GM19372 (cell line): ENCODE measurements around the gene SHLD1.

ENCODE experiments used
- ATAC-seq: cut with Tn5 transposase; IDR thresholded peaks from one replicate; pipeline ENCODE4 v1.9.1; 2021; ENCODE audit warnings: mild to moderate bottlenecking, low read depth, moderate library complexity; ENCODE audit not compliant: unreplicated experiment

SHLD1 gene

GRCh38 chr20:5884465-5885335 is 134.5 kb downstream of the SHLD1 start:
- no peak for ATAC-seq

DNA sequence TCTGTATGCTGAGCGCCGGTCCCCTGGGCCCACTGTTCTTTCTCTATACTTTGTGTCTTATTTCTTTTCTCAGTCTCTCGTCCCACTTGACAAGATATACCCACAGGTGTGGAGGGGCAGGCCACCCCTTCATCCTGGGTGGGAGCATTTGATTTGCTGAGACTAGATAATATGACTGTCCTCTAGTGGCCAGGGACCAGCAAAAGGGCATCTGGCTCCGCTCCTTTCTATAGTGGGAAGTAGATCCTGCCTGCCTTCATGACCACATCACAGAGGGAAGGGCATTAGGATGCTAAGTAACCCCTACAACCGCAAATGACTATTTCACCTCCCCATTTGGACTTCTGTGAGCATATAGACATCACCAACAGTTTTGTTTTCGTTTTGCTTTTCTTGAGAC is 135.7 kb downstream of the SHLD1 start:
- no peak for ATAC-seq

- no peak for ATAC-seq
Observed at GRCh38 chr20:5886788-5887187, 136.6 kb downstream of the SHLD1 start.

GRCh38 chr20:5887386-5887785 is 137.2 kb downstream of the SHLD1 start:
- ATAC-seq: no peak

- no peak for ATAC-seq
Observed at GRCh38 chr20:5888041-5888440, 137.8 kb downstream of the SHLD1 start.

DNA sequence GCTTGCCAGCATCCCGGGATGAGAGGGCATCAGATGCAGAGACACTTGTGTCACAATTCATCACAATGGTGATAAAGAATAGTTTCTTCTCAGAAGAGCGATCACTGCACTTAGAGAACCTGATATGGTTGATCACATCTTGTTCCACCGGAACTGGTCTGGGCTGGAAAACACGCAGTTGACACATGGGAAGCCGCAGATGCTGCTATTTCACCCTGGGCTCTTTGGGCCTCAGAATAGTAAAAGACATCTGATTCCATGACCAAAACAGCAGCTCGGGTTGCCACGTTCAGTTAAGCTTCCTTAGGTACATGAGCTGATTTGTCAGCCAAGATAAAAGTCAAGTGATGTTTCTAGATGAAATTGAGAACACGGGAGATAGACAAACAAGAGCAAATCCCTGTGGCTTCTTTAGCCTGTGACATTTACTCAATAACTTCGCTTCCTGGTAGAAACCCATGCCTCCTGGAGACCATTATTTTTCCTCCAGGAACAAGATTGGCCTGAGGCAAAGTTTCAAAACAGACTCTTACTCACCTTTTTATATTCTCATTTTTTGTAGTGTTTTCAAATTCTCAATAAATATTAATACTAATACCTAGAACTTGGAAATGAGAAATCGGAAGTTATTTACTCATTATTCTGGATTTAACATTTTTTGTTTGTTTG is 140.7 kb downstream of the SHLD1 start:
- no peak for ATAC-seq

DNA sequence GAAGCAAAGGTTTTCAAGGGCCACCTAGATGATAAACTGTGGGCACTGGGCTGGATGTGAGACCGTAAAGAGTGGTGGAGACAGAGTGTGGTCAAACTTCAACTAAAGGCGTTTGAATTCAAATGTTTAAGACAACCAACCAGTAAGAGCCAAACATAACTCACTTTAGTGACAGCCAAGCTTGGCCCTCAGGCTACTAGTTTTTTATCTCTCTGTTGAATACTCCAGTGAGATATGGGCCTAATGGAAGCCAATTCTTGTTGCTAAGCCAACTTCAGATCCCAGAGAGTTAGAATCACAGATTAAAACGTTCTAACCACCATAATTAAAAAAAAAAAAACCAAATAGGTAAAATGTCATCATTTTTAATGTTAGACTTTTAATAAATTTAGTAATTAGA is 142.9 kb downstream of the SHLD1 start:
- no peak for ATAC-seq

- no peak for ATAC-seq
Observed at GRCh38 chr20:5893621-5894020, 143.4 kb downstream of the SHLD1 start.

DNA sequence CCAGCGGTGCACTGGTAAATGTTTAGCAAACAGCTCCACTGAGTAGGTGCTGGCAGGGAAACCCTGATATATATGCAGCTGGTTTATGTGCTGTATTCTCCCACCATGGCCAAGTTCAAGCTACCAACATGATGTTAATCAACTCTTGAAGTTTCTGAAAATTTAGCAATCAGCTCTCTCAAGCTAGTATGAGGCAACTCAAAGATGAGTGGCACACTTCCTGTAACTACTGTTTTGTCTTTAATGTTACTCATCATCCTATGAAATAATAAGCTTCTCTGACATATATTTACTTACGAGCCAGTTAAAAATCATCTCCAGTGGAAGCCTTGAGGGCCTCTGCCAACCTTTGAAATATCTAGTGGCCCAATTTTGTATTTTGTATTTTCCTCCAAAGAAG is 145.4 kb downstream of the SHLD1 start:
- no peak for ATAC-seq

- no peak for ATAC-seq
Observed at GRCh38 chr20:5899444-5899843, 149.2 kb downstream of the SHLD1 start.

DNA sequence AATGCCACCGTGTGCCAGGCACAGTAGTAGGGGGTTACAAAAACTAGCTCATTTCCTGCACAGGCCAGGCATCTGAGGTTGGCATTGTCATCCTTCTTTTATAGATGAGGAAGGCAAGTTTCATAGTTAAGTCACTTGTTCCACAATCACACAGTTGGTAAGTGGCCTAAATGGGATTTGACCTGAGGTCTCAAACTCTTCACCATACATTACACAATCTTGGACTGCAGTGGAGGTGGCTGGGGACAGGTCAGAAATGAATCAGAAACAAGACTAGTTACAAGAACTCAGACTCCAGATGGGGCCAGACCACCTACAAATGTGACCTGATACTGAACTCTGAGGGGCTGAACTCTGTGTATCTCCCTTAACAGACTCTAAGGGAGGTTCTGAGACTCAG is 150.7 kb downstream of the SHLD1 start:
- no peak for ATAC-seq

GRCh38 chr20:5908981-5909380 is 158.8 kb downstream of the SHLD1 start:
- ATAC-seq: no peak

DNA sequence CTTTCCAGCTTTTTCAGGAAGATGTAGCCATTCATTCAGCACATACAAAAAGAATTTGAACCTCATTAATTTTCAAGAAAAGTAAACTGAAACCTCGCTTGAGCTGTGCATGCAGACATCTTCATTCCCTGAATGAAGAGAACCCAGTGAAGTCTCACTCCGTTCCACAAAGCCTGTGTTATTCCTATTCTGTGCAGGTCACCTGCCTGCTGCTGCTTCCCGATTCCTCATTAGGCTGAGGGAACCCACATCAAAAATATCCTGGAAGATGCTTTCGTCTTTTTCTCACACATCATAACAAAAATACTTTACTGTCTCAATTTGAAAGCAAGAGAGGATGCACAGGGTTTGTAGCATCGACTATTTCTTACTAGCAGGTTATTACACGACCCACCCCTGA is 160.0 kb downstream of the SHLD1 start:
- no peak for ATAC-seq

GRCh38 chr20:5913166-5913565 is 163.0 kb downstream of the SHLD1 start:
- no peak for ATAC-seq
